GM23248 (cell line): Measurements from ENCODE around the gene BHLHE23. TPM values are rescaled to one million over a fixed set of nuclear protein-coding genes. Genes with fewer than 3 reads are reported as not detected.

Experiments
- DNase-seq: peaks from one replicate; pipeline ENCODE4 v3.0.0-alpha.2; 2015
- H2AFZ ChIP-seq: fragments of 200-600 bp; sonication (generic); 2 replicates; pipeline ENCODE4 v1.6.1; 2016; ENCODE audit warnings: antibody characterized with exemption
- H3F3A ChIP-seq: fragments of 200-600 bp; sonication (generic); 2 replicates; pipeline ENCODE4 v1.6.1; 2016; ENCODE audit warnings: mild to moderate bottlenecking, antibody characterized with exemption, mixed run types; ENCODE audit not compliant: insufficient read depth
- H3K27ac ChIP-seq: fragments of 200-600 bp; sonication (generic); 2 replicates; pipeline ENCODE4 v1.5.1; 2016; ENCODE audit warnings: mild to moderate bottlenecking
- H3K27me3 ChIP-seq: fragments of 200-600 bp; sonication (generic); replicated peaks from 2 replicates; pipeline ENCODE4 v1.6.1; 2016; ENCODE audit warnings: mild to moderate bottlenecking; ENCODE audit not compliant: insufficient read depth
- H3K36me3 ChIP-seq: fragments of 200-600 bp; sonication (generic); 2 replicates; pipeline ENCODE4 v1.6.1; 2016; ENCODE audit warnings: low read depth, mild to moderate bottlenecking
- H3K4me1 ChIP-seq: fragments of 200-600 bp; sonication (generic); 2 replicates; pipeline ENCODE4 v1.6.1; 2016; ENCODE audit warnings: mild to moderate bottlenecking; ENCODE audit not compliant: insufficient read depth
- H3K4me2 ChIP-seq: fragments of 200-600 bp; sonication (generic); one replicate; pipeline ENCODE4 v1.6.1; 2016; ENCODE audit warnings: mild to moderate bottlenecking; ENCODE audit not compliant: unreplicated experiment
- H3K4me3 ChIP-seq: fragments of 200-600 bp; sonication (generic); 2 replicates; pipeline ENCODE4 v1.5.1; 2016; ENCODE audit warnings: mild to moderate bottlenecking
- H3K79me2 ChIP-seq: fragments of 200-600 bp; sonication (generic); 2 replicates; pipeline ENCODE4 v1.6.1; 2016; ENCODE audit warnings: mild to moderate bottlenecking; ENCODE audit not compliant: insufficient read depth
- H3K9ac ChIP-seq: fragments of 200-600 bp; sonication (generic); 2 replicates; pipeline ENCODE4 v1.6.1; 2016; ENCODE audit warnings: mild to moderate bottlenecking
- H3K9me2 ChIP-seq: fragments of 200-600 bp; sonication (generic); 2 replicates; pipeline ENCODE4 v1.6.1; 2016; ENCODE audit warnings: mixed run types, mild to moderate bottlenecking, moderate library complexity; ENCODE audit not compliant: insufficient read depth
- H3K9me3 ChIP-seq: fragments of 200-600 bp; sonication (generic); one replicate; pipeline ENCODE4 v1.6.1; 2017; ENCODE audit warnings: low read depth
- H4K20me1 ChIP-seq: fragments of 200-600 bp; sonication (generic); 2 replicates; pipeline ENCODE4 v1.6.0; 2016; ENCODE audit not compliant: insufficient read depth
- EZH2 ChIP-seq: fragments of 200-600 bp; sonication (generic); IDR thresholded peaks from 2 replicates; pipeline ENCODE4 v1.6.1; 2018; ENCODE audit warnings: antibody characterized with exemption, mild to moderate bottlenecking; ENCODE audit not compliant: insufficient read depth, poor library complexity, severe bottlenecking
- EZH2phosphoT487 ChIP-seq: fragments of 200-600 bp; sonication (generic); IDR thresholded peaks from 2 replicates; pipeline ENCODE4 v1.6.1; 2018; ENCODE audit warnings: antibody characterized with exemption, moderate library complexity, mild to moderate bottlenecking, low read depth; ENCODE audit not compliant: insufficient read depth
- WGBS, 2 experiments: methylation state at CpG; one replicate each; pipeline ENCODE4 v1.1.6; 2015 to 2017; ENCODE audit warnings: low lambda C conversion rate in 2 of 2, low coverage in 1 of 2; ENCODE audit errors: missing lambda C conversion rate in 2 of 2; 5-methylcytosine and 5-hydroxymethylcytosine counted together
- in situ Hi-C: fragments of 300-500 bp; cut with MboI; formaldehyde crosslinking; loops from 2 replicates; pipeline ENCODE4 v1.15.0; 2020
- polyA plus RNA-seq: library from polyadenylated mRNA; unstranded; fragments of >200 nt; fragmentation: Nextera tagmentation; extraction: Ambion mirVana; gene quantifications from 2 replicates; pipeline ENCODE4 v1.2.1, GENCODE V29; 2016
- total RNA-seq: library from RNA; depleted of rRNA; stranded (reverse); fragments of >200 nt; shearing (Covaris generic); gene quantifications from 2 replicates; pipeline ENCODE4 v1.2.3, GENCODE V29; 2014

BHLHE23 gene
- total and polyA plus RNA-seq, 2 experiments from 2014 or later = not detected

DNA sequence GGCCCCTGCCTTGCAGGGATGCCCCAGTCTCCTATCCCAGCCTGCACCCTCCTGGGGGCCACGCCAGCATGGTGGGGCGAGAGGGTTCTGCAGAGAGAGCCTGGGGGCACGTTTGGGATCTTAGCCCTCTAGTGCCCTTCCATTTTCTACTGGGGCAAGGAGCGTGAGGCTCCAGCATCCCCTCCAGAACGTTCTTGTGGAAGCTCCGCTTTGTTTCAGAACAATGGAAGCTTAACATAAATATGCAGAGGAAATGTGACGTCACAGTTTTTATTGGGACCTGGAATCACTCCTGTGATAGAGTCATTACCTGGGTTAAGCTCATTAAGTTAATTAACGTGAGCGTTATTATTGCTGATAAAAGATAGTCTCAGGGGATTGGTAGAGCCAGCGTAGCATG lies 19.6 kb downstream of the BHLHE23 start:
- H3K9ac ChIP-seq = no peak overlapping the region
- H4K20me1 ChIP-seq = no peaks in the 10 kb centered on the region
- H3K9me3 ChIP-seq = no peaks in the 10 kb centered on the region
- no peaks in the 10 kb centered on the region for H3K9me2 ChIP-seq
- TF ChIP-seq EZH2phosphoT487 = no peak
- TF ChIP-seq EZH2 = no peak
- no peak overlapping the region for H2AFZ ChIP-seq
- H3K79me2 ChIP-seq = no peaks in the 10 kb centered on the region
- no peak overlapping the region for H3K27ac ChIP-seq
- H3K36me3 ChIP-seq = no peaks in the 10 kb centered on the region
- H3K4me3 ChIP-seq = no peak overlapping the region
- peaks cover 19% of the 10 kb centered on the region for H3K27me3 ChIP-seq
- in situ Hi-C loops = no loop called here
- no peaks in the 10 kb centered on the region for H3F3A ChIP-seq
- no peak for DNase-seq
- 20 to 21% methylated on average over 10 of the region's 10 CpGs for WGBS, 2 experiments
- H3K4me2 ChIP-seq = no peak overlapping the region
- H3K4me1 ChIP-seq = no peaks in the 10 kb centered on the region

DNA sequence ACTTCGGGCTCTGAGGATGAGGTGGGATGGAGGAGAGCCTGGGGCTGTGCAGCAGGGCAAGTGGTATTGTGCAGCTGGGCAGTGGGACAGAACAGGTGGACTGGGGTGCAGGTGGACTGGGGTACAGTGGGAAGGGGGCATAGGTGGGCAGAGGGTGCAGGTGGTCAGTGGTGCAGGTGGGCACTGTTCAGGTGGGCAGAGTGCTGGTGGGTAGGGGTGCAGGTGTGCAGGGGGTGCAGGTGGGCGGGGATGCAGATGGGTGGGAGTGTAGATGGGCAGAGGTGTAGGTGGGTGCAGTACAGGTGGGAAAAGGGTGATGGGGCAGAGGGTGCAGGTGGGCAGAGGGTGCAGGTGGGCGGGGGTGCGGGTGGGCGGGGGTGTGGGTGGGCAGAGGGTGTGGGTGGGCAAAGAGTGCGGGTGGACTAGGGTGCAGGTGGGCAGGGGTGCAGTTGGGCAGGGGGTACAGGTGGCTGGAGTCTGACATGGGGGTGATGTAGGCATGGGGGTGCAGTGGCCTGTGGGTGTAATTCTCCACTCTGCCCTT lies 20.4 kb downstream of the BHLHE23 start:
- no peak overlapping the region for H3K27ac ChIP-seq
- WGBS, 2 experiments = 56 to 65% methylated on average over 2 to 6 of the region's 6 CpGs
- DNase-seq = no peak
- no peaks in the 10 kb centered on the region for H3K9me2 ChIP-seq
- no peak overlapping the region for H3K4me3 ChIP-seq
- TF ChIP-seq EZH2 (no peak), EZH2phosphoT487 (no peak)
- H3K4me2 ChIP-seq = no peak overlapping the region
- no peak overlapping the region for H2AFZ ChIP-seq
- H3K9ac ChIP-seq = no peak overlapping the region
- no peaks in the 10 kb centered on the region for H3K9me3 ChIP-seq
- H3F3A ChIP-seq = no peaks in the 10 kb centered on the region
- in situ Hi-C loops = no loop called here
- no peaks in the 10 kb centered on the region for H3K79me2 ChIP-seq
- H3K36me3 ChIP-seq = no peaks in the 10 kb centered on the region
- H3K27me3 ChIP-seq = peaks cover 16% of the 10 kb centered on the region
- H3K4me1 ChIP-seq = no peaks in the 10 kb centered on the region
- no peaks in the 10 kb centered on the region for H4K20me1 ChIP-seq

DNA sequence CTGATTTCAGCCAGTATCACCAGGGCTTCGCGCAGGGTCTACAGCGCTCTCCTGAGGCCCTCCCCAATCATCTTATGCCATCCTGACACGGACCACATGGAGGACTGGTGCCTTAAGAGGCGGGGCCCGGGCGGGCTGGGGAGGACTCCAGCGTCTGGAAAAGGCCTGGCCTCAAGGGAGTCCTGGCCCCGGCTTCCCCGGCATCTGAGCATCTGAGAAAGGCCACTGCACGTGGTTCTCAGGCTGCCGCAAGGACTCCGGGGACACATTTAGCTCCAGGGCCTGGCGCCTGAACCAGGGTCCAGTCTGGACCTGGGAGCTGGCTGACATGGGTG lies 21.4 kb downstream of the BHLHE23 start:
- no peak overlapping the region for H3K4me3 ChIP-seq
- no peak overlapping the region for H3K9ac ChIP-seq
- DNase-seq = no peak
- no peak overlapping the region for H3K4me2 ChIP-seq
- H2AFZ ChIP-seq = no peak overlapping the region
- H3F3A ChIP-seq = no peaks in the 10 kb centered on the region
- 43 to 44% methylated on average over 10 to 12 of the region's 14 CpGs for WGBS, 2 experiments
- H3K27ac ChIP-seq = no peak overlapping the region
- H4K20me1 ChIP-seq = no peaks in the 10 kb centered on the region
- no peaks in the 10 kb centered on the region for H3K9me2 ChIP-seq
- in situ Hi-C loops = no loop called here
- no peak for TF ChIP-seq EZH2phosphoT487
- TF ChIP-seq EZH2 = no peak
- H3K27me3 ChIP-seq = peaks cover 12% of the 10 kb centered on the region
- H3K79me2 ChIP-seq = no peaks in the 10 kb centered on the region
- no peaks in the 10 kb centered on the region for H3K9me3 ChIP-seq
- no peaks in the 10 kb centered on the region for H3K4me1 ChIP-seq
- no peaks in the 10 kb centered on the region for H3K36me3 ChIP-seq

DNA sequence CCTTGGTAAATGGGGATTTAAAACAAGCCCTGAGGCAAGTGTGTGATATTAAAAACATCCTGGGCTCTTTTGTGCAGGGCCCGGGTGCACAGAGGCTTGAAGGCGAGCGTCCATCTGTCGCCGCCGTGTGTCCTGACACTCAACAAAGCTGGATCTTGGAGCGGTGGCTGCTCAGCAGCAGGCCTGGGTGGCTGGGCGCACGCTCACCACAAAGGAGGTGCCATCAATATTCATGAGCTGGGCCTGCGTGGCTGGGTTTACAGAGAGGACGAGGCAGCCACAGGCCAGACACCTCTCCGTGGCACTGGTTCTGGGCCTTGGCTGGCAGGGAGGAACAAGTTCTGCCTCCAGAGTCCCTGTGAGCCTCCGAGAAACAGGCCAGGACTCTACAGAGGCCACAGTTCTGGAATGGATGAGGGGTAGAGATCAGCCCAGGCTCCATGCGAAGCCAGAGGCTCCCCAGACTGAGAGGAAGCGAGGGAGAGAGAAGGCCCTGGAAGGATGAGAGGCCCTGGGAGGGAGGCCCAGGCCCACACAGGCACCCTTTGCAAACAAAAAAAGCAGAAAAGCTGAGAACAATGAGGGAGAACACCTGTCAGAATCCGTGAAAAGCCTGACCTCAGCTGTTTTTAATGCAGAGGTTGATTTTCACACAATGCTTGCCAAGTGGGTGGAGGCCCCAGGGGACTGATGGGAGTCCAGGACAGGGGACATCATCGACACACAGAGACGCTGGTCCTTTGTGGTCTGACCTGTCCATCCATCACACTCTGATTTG lies 21.9 kb downstream of the BHLHE23 start:
- Histone ChIP-seq H3F3A (no peaks in the 10 kb centered on the region), H3K4me3 (no peak overlapping the region), H3K4me2 (no peak overlapping the region), H3K27me3 (peaks cover 15% of the 10 kb centered on the region), H3K27ac (no peak overlapping the region), H4K20me1 (no peaks in the 10 kb centered on the region), H3K9ac (no peak overlapping the region), H3K9me2 (no peaks in the 10 kb centered on the region), H2AFZ (no peak overlapping the region), H3K4me1 (no peaks in the 10 kb centered on the region), H3K79me2 (no peaks in the 10 kb centered on the region), H3K9me3 (no peaks in the 10 kb centered on the region), H3K36me3 (no peaks in the 10 kb centered on the region)
- 70 to 74% methylated on average over 17 to 18 of the region's 18 CpGs for WGBS, 2 experiments
- TF ChIP-seq EZH2phosphoT487 (no peak), EZH2 (no peak)
- in situ Hi-C loops = no loop called here
- DNase-seq = no peak
